CD4-positive, alpha-beta T cell treated with Interleukin-17A for 1 hour (primary cell): ENCODE measurements around the gene TAB2.
"Not testable (repeated sequence)": the region's sequence is repeated elsewhere in the genome, so short reads cannot be mapped to it uniquely, and the experiment has no call there.

ENCODE experiments used
- DNase-seq: peaks from one replicate; pipeline ENCODE4 v3.0.0-alpha.2; 2020

TAB2 gene

GRCh38 chr6:149448821-149449453 lies 131.4 kb downstream of the TAB2 start:
- no peak for DNase-seq

- no peak for DNase-seq
Observed at GRCh38 chr6:149449831-149450678, 132.5 kb downstream of the TAB2 start.

DNA sequence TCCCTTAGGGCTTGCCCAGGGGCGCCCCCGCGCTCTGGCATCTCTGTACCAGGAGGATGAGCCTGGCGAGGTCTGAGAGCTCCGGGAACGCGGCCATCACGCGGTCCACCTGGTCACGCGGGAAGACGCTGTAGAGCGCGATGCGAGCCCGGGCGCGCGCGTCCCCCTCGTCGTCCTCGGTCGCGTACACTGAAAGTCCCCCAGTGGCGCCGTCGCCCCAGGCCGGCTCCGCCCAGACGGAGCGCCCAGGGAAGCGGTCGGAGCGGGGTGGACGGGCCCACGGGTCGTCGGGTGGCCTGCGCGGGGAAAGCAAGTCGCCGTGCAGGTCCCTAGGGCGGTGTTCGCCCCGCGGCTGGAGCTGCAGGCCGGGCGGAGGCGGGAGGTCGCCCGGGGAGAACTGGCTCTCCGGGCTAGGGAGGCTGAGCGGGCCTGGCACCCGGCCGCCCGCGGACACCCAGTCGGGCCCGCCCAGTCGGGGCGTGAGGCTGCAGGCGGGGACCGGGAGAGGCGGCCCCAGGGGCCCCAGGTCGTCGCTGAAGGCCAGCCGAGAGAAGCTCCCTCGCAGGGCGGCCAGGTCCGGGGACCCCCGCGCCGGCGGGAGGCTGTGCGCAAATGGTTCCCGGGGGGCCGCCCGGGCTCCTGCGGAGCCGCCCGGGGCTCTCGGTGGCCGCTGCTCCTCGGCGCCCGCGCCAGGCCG lies 133.3 kb downstream of the TAB2 start:
- DNase-seq = no peak

- DNase-seq = no peak
Observed at GRCh38 chr6:149451376-149452036, 134.0 kb downstream of the TAB2 start.

DNA sequence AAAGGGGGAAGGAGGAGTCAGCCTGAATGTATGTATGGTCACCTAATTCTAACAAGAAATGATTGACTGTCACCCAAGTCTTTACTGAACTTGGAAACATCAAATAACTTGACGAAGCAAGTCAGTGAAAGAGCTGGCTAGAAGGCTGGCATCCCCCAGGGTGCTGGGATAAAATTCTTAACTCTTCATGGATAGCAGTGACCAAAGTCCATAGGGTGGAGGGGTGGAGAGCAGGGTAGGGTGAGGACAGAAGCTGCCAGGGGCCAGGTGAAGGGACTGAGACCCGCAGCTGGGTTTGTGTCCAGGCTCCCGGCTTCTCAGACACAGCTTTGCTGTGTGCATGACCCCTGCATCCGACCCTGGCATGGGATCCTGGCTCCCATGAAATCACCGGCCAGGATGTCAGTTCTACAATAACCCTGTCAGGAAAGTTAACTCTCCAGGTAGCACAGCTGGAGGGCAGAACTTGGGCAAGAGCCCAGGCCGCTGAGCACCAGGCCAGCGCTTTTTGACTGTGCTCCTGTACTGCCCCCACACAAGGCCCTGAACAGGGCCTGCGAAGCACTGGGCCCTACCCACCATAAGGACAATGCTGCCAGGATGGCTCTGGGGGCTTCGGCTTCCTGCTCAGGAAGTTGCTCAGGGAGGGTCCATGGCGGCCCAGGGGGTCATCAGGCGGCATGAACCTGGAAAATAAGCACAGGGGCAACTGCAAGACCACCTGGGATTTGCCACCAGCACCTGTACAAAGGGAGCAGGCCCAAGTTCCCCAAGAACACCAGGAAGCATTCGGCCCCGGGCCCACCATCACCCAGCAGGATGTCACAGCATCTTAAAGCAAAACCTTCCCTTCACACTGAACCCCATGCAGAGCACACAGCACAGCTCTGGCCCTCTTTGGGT lies 134.8 kb downstream of the TAB2 start:
- DNase-seq = no peak

- no peak for DNase-seq
Observed at GRCh38 chr6:149453597-149454345, 136.3 kb downstream of the TAB2 start.

DNA sequence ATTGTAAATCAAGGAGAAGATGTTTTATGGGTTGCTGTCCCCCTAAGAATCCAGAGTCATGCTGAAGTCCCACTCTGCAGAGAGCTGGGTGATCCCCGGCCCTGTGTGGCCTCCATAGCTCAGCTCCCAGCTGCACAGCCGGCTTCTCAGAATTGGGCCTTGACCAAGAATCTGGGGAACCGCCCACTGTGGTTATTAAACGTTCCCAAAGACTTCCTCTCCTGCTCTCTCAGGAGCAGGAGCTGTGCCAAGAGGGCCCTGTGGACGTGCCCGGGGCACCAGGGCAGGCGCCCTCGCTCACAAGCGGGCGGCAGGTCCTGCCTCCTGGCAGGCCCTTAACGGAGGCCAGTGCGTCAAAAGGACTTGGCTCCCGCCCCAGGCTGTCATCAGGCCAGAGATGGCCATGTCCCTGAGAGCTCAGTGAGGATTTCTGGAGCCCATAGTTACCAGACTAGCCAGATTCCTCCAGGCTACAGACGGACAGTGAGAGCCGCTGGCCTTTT lies 136.9 kb downstream of the TAB2 start:
- DNase-seq = no peak

DNA sequence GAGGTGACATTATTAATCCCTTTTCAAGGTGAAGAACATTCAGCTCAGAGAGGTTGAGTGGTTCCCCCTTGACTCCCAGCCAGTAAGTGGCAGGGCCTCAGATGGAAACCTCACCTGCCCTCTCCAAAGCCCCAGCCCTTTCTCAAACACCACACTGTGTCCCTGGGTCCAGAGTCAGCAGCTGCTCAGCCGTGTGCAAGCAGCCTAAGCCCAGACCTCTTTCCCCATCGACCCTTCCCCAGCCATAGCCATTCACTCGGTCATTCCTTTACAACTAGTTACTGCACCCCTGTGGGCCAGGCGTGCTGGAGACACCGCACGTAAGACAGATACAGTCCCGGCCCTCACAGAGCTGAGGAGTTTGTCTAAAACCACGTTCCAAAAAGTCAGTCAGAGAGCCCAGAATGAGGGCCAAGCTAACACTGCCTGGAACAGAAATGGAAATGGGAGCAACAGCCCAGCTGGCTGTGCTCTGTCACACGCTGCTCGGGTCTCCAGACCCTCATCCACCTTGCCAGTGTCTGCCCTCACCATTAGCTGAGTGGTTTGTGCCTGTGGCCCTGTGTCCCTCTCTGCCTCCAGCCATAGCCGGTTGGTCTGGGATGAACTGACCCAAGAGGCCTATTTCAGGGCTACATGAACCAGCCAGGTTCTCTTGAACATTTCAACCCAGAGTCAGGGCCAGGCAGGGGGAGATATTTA lies 137.7 kb downstream of the TAB2 start:
- DNase-seq = no peak

GRCh38 chr6:149456311-149457021 lies 139.0 kb downstream of the TAB2 start:
- no peak for DNase-seq

- DNase-seq = no peak
Observed at GRCh38 chr6:149457316-149457884, 139.9 kb downstream of the TAB2 start.

DNA sequence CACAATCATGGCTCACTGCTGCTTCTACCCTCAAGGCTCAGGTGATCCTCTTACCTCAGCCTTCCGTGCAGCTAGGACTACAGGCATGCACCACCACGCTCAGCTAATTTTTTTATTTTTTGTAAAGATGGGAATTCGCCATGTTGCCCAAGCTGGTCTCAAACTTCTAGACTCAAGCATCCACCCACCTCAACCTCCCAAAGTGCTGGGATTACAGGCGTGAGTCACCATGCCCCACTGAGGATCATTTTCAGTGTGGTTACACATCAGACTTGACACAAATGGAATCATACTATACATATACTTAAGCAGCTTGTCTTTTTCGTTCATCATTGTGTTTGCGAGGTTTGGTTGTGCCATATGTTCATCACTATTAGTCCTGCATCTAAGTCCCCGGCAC lies 140.7 kb downstream of the TAB2 start:
- no peak for DNase-seq

GRCh38 chr6:149458806-149459205 lies 141.3 kb downstream of the TAB2 start:
- no peak for DNase-seq

DNA sequence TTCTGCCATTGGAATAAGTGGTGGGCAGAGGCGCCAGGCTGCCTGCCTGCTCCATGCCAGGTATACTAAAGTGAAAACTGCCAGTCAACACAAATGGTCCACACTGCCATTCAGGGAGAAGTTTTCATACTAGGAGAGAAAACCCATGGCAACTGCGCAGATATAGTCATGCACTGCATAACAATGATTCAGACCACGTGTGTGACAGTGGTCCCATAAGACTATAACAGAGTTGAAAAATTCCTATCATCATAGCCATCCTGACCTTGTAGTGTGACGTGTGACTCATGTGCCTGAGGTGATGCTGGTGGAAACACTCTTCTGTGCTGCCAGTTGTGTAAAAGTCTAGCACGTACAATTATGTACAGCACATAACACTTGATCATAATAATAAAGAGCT lies 142.2 kb downstream of the TAB2 start:
- DNase-seq = no peak

DNA sequence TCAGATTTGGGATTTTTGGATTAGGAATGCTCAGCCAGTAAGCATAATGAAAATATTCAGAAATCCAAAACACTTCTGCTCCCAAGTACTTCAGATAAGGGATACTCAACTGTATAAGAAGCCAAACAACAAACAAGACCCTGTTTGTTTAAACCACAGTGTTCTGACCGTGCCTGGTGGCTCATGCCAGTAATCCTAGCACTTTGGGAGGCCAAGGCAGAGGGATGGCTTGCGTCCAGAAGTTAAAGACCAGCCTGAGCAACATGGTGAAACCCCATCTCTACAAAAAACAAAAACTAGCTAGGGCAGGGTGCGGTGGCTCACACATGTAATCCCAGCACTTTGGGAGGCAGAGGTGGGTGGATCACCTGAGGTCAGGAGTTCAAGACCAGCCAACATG lies 142.7 kb downstream of the TAB2 start:
- DNase-seq = not testable (repeated sequence)
